HUDEP-2 (cell line): ENCODE data around the gene AIMP1.

ENCODE experiments used
- DNase-seq, 76 experiments: peaks; one replicate each; lab custom pipeline; 2025; ENCODE audit not compliant: unreplicated experiment in 76 of 76; lab: John Stamatoyannopoulos, UW

AIMP1 gene

DNA sequence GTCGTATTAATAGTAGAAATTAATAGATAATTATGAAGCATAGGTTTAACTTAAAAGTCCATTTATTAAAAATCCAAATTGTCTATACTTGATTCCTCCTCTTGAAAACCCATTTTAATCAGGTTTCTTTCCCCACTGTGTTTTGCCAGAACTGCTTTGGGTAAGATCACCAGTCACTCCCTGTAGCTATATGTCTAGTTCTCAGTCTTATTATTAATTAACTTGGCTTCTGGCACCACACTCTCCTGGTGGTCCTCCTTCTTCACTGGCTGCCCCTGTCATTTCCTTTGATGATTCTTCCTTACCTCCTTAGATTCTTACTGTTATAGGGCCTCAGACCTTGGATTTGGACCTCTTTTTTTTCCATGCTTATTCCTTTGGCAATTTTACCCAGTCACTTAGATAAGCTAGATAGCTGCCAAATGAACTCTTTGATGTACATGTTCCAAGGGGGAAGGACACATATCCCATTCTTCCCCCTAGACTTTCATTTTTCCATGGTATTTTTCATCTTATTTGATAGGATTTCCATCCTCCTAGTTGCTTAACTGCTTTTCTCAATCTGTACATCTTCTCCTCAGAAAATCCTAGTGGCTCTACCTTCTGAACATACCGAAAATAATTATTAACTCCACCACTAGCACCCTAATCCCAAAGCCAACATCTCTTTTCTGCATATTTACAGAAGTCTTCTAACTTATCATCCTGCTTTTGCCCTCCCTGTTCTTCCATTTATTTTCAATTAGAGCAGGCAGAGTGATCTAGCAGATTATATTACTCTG lies 27.7 kb downstream of the AIMP1 start:
- no peak for DNase-seq

GRCh38 chr4:106344647-106344970 lies 28.3 kb downstream of the AIMP1 start:
- no peak for DNase-seq

- no peak for DNase-seq
These were observed 30.8 kb downstream of the AIMP1 start for GRCh38 chr4:106347167-106347566.

GRCh38 chr4:106351016-106351415 lies 34.7 kb downstream of the AIMP1 start:
- no peak for DNase-seq

DNA sequence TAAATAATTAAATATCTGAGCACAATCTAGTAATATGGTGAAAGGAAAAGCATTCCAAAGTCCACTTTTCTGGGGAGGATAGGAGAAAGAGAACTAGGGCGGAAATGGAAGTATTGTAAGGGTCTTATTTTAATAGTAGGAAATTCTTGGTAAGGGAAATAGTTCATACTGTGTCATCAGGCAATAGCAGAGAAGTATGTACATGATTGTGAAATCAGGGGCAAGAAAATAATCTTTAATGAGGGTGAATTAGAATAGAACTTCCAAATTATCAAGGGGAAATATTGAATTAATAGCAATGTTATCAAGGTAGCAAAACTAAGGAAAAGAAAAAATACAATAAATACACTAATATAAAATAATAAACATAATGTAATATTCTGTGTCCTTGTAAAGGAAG lies 37.4 kb downstream of the AIMP1 start:
- no peak for DNase-seq

- DNase-seq = no peak
These were observed 38.8 kb downstream of the AIMP1 start for GRCh38 chr4:106355193-106355592.

DNA sequence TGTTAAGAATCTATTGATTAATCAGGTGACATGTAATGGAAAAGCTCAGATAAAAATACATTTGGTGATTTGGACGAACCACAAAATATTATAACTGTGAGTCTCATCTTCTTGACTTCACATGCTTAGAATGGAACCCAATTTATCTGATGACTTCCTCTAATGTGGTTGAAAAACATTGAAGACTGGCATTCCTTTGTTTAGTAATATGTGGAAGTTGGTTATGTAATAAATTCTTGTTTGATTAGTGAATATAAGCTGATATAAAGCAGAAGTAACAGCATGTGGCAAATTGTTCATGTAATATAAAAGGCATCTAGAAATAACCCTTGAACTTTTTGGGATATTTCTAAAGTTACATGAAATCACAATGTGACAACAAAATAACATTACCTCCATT lies 42.5 kb downstream of the AIMP1 start:
- no peak for DNase-seq

- no peak for DNase-seq
These were observed 45.9 kb downstream of the AIMP1 start for GRCh38 chr4:106362086-106362825.

- no peak for DNase-seq
These were observed 47.9 kb downstream of the AIMP1 start for GRCh38 chr4:106364282-106364681.

- DNase-seq = no peak
These were observed 49.3 kb downstream of the AIMP1 start for GRCh38 chr4:106365613-106366012.

DNA sequence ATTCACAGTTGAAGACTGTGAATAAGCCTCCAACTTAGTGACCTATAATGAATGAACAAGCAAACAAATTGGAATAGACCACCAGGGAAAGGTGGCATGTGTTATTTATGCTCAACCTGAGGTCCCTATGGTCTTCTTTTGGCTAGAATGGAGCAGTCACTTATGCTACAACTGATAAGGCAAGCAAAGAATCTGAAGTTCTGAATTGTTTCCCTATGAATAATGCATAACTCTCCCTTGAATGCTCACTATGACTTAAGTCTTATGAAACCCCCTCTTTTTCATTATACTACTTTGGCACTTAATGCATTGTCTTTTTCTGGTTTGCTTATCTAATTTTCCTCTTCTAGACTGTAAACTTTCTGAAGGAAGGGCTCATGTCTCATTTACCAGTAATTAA lies 49.7 kb downstream of the AIMP1 start:
- DNase-seq = no peak

- DNase-seq = no peak
These were observed 50.7 kb downstream of the AIMP1 start for GRCh38 chr4:106367072-106367471.

DNA sequence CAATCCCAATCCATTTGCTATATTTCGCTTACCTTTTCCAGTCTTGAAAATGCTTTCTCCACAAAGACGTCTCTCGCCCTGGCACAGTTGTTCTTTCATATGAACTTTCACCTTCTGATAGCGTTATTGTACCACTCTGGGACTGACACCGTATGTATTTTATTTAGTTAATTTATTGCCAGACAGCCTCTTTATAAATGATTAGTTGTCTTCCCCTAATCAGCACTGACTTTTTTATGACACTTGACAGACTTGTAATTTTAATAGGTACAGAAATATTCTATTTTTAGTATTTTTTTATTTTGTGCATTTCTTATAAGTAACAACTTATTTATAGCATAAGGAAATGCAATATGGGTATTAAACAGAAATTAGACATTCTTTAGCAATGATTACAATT lies 52.3 kb downstream of the AIMP1 start, which contains the start of gene GIMD1:
Gene GIMD1 (minus strand): TSS at position 101 of the 400 bp plus-strand sequence. CDS start 1,343 bp downstream, outside the sequence.
- no peak for DNase-seq

GRCh38 chr4:106369456-106370060 lies 53.2 kb downstream of the AIMP1 start:
- DNase-seq = peak in 39 of 76 experiments; percentile 0 to 63 (median 16)

DNA sequence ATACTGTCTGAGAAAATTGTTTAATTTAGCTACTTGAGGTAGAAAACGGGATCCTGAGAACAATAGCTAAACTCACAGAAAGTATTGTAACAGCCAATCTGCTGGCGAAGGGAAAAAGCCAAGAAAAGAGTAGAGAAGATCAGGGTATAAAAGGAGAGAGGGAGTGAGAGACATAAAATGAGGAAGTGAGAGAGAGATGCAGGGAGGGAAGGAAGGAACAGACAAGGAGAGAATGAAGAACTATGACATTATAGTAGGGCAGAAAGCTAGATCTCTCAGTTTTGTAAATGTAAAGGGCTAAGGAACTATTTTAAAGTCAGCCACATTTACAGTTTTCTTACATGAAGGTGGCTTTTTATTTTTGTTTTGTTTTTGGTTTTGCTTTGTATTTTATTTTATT lies 53.9 kb downstream of the AIMP1 start:
- no peak for DNase-seq

GRCh38 chr4:106371161-106371560 lies 54.8 kb downstream of the AIMP1 start:
- DNase-seq = no peak

GRCh38 chr4:106373026-106373425 lies 56.7 kb downstream of the AIMP1 start:
- no peak for DNase-seq

GRCh38 chr4:106380179-106380578 lies 63.8 kb downstream of the AIMP1 start:
- DNase-seq = no peak

- DNase-seq = no peak
These were observed 68.5 kb downstream of the AIMP1 start for GRCh38 chr4:106384878-106385277.

- no peak for DNase-seq
These were observed 69.6 kb downstream of the AIMP1 start for GRCh38 chr4:106385853-106386393.

- no peak for DNase-seq
These were observed 79.2 kb downstream of the AIMP1 start for GRCh38 chr4:106395582-106395981.
